IMR-90 (cell line): ENCODE data around the gene LILRA6. TPM values are rescaled to one million over a fixed set of nuclear protein-coding genes. Genes with fewer than 3 reads are reported as not detected.

ENCODE experiments used
- ATAC-seq: fragments of 200-7000 bp; cut with Tn5 transposase; 2 replicates; pipeline ENCODE4 v1.9.1; 2020; ENCODE audit warnings: low read depth, mild to moderate bottlenecking, moderate library complexity
- BruUV-seq: library from RNA; stranded (reverse); fragments of 400-500 nt; replicated peaks from 2 replicates; lab custom pipeline; 2021; lab: Mats Ljungman, UMichigan
- CTCF ChIA-PET: fragments of 300-600 bp; formaldehyde crosslinking; extraction: SDS; loops from one replicate; lab custom pipeline; 2021; ENCODE audit warnings: antibody characterized with exemption; lab: Yijun Ruan, JAX
- POLR2A ChIA-PET: fragments of 300-600 bp; sonication (Branson Sonifier 250); formaldehyde crosslinking; loops from one replicate; lab custom pipeline; 2022; ENCODE audit warnings: antibody characterized with exemption; ENCODE audit not compliant: unreplicated experiment; lab: Charles Lee
- DNase-seq: peaks from one replicate; pipeline ENCODE4 v3.0.0; 2013
- H2AFZ ChIP-seq: replicated peaks from 2 replicates; pipeline ENCODE3; 2013; ENCODE audit warnings: low read length, mild to moderate bottlenecking; ENCODE audit not compliant: poor library complexity
- H2AK5ac ChIP-seq: 2 replicates; pipeline ENCODE4 v1.6.1; 2013; ENCODE audit warnings: low read depth, low read length, inconsistent platforms
- H2AK9ac ChIP-seq: replicated peaks from 2 replicates; pipeline ENCODE3; 2013; ENCODE audit warnings: mild to moderate bottlenecking, low read depth, low read length, moderate library complexity; ENCODE audit not compliant: poor library complexity
- H2BK120ac ChIP-seq: 2 replicates; pipeline ENCODE4 v1.6.1; 2013; ENCODE audit warnings: low read depth, low read length, inconsistent platforms
- H2BK15ac ChIP-seq: 3 replicates; pipeline ENCODE4 v1.6.1; 2013; ENCODE audit warnings: low read depth, low read length, inconsistent platforms
- H2BK20ac ChIP-seq: 2 replicates; pipeline ENCODE4 v1.6.1; 2013; ENCODE audit warnings: low read depth, mild to moderate bottlenecking, inconsistent platforms, low read length, moderate library complexity
- H2BK5ac ChIP-seq: 2 replicates; pipeline ENCODE4 v1.6.1; 2013; ENCODE audit warnings: mild to moderate bottlenecking, low read depth, low read length, inconsistent platforms; ENCODE audit not compliant: poor library complexity, severe bottlenecking
- H3K14ac ChIP-seq: replicated peaks from 2 replicates; pipeline ENCODE4 v1.6.1; 2013; ENCODE audit warnings: low read depth, low read length, inconsistent platforms
- H3K18ac ChIP-seq: 2 replicates; pipeline ENCODE4 v1.6.1; 2013; ENCODE audit warnings: low read depth, low read length, control low read depth
- H3K23ac ChIP-seq: 2 replicates; pipeline ENCODE4 v1.6.1; 2013; ENCODE audit warnings: low read depth, low read length, inconsistent platforms
- H3K27ac ChIP-seq: 2 replicates; pipeline ENCODE4 v1.5.1; 2013; ENCODE audit warnings: mild to moderate bottlenecking, control low read depth, low read length; ENCODE audit not compliant: insufficient read depth
- H3K27me3 ChIP-seq: 2 replicates; pipeline ENCODE4 v1.6.1; 2013; ENCODE audit warnings: low read length; ENCODE audit not compliant: control insufficient read depth, insufficient read depth
- H3K36me3 ChIP-seq: 2 replicates; pipeline ENCODE4 v1.6.1; 2013; ENCODE audit warnings: low read length, mixed read lengths; ENCODE audit not compliant: control insufficient read depth, insufficient read depth
- H3K4ac ChIP-seq: 2 replicates; pipeline ENCODE4 v1.6.1; 2013; ENCODE audit warnings: low read depth, low read length, inconsistent platforms
- H3K4me1 ChIP-seq: 2 replicates; pipeline ENCODE4 v1.6.1; 2013; ENCODE audit warnings: low read length, mixed read lengths; ENCODE audit not compliant: control insufficient read depth, insufficient read depth
- H3K4me2 ChIP-seq: 2 replicates; pipeline ENCODE4 v1.6.1; 2013; ENCODE audit warnings: low read depth, mild to moderate bottlenecking, control low read depth, low read length, moderate library complexity
- H3K4me3 ChIP-seq: 2 replicates; pipeline ENCODE4 v1.5.1; 2013; ENCODE audit warnings: low read depth, mild to moderate bottlenecking, control low read depth, low read length, moderate library complexity; ENCODE audit not compliant: insufficient read depth
- H3K56ac ChIP-seq: 2 replicates; pipeline ENCODE4 v1.6.1; 2013; ENCODE audit warnings: low read length, inconsistent platforms; ENCODE audit not compliant: insufficient read depth; ENCODE audit errors: extremely low read depth
- H3K79me1 ChIP-seq, 2 experiments: 2 replicates each; pipeline ENCODE4 v1.6.1; 2013; ENCODE audit warnings: low read length in 2 of 2, inconsistent platforms in 1 of 2, low read depth in 1 of 2
- H3K9ac ChIP-seq: 2 replicates; pipeline ENCODE4 v1.6.1; 2013; ENCODE audit warnings: low read depth, low read length, control low read depth
- H3K9me1 ChIP-seq: 2 replicates; pipeline ENCODE4 v1.6.1; 2013; ENCODE audit warnings: low read length, inconsistent platforms; ENCODE audit not compliant: insufficient read depth
- H3K9me3 ChIP-seq: 2 replicates; pipeline ENCODE4 v1.6.1; 2013; ENCODE audit warnings: low read length; ENCODE audit not compliant: control insufficient read depth, insufficient read depth
- H4K20me1 ChIP-seq: 2 replicates; pipeline ENCODE4 v1.6.1; 2013; ENCODE audit warnings: low read length, inconsistent platforms; ENCODE audit not compliant: insufficient read depth
- H4K5ac ChIP-seq: 2 replicates; pipeline ENCODE4 v1.6.1; 2013; ENCODE audit warnings: mild to moderate bottlenecking, low read depth, low read length, control low read depth
- H4K8ac ChIP-seq, 2 experiments: 2 replicates each; pipeline ENCODE4 v1.6.1; 2013; ENCODE audit warnings: low read depth in 2 of 2, low read length in 2 of 2, control low read depth in 1 of 2, inconsistent platforms in 1 of 2
- H4K91ac ChIP-seq: 2 replicates; pipeline ENCODE4 v1.6.1; 2013; ENCODE audit warnings: low read depth, low read length, inconsistent platforms; ENCODE audit not compliant: insufficient read depth
- BHLHE40 ChIP-seq: fragments of 150-350 bp; IDR thresholded peaks from 2 replicates; pipeline ENCODE4 v1.6.1; 2016; ENCODE audit warnings: mild to moderate bottlenecking, low read depth, low read length
- CHD1 ChIP-seq: IDR thresholded peaks from 2 replicates; pipeline ENCODE4 v1.6.1; 2012; ENCODE audit warnings: low read depth, low read length, improper control_type of control experiment
- FOS ChIP-seq: fragments of 150-350 bp; IDR thresholded peaks from 2 replicates; pipeline ENCODE4 v1.6.1; 2016; ENCODE audit warnings: low read depth, low read length
- MAFK ChIP-seq: IDR thresholded peaks from 2 replicates; pipeline ENCODE4 v1.6.1; 2012; ENCODE audit warnings: low read depth, low read length, improper control_type of control experiment
- MAZ ChIP-seq: IDR thresholded peaks from 2 replicates; pipeline ENCODE4 v1.6.1; 2012; ENCODE audit warnings: low read depth, mild to moderate bottlenecking, low read length, improper control_type of control experiment, moderate library complexity, borderline replicate concordance
- MXI1 ChIP-seq: IDR thresholded peaks from 2 replicates; pipeline ENCODE4 v1.6.1; 2012; ENCODE audit warnings: low read depth, mild to moderate bottlenecking, low read length, moderate library complexity, borderline replicate concordance
- NFE2L2 ChIP-seq: fragments of 150-350 bp; IDR thresholded peaks from 2 replicates; pipeline ENCODE4 v1.6.1; 2016; ENCODE audit warnings: low read depth, mild to moderate bottlenecking, low read length
- POLR2A ChIP-seq: IDR thresholded peaks from 2 replicates; pipeline ENCODE4 v1.6.1; 2012; ENCODE audit warnings: mild to moderate bottlenecking, low read depth, low read length
- RAD21 ChIP-seq: IDR thresholded peaks from 2 replicates; pipeline ENCODE4 v1.6.1; 2012; ENCODE audit warnings: low read length, improper control_type of control experiment
- RCOR1 ChIP-seq: IDR thresholded peaks from 2 replicates; pipeline ENCODE4 v1.6.1; 2012; ENCODE audit warnings: mild to moderate bottlenecking, low read length, improper control_type of control experiment; ENCODE audit not compliant: insufficient replicate concordance
- SMC3 ChIP-seq: fragments of 150-350 bp; IDR thresholded peaks from 2 replicates; pipeline ENCODE4 v1.6.1; 2016; ENCODE audit warnings: low read depth, mild to moderate bottlenecking, antibody characterized with exemption, low read length, moderate library complexity
- WGBS, 2 experiments: methylation state at CpG; one replicate each; pipeline versions ENCODE4 v1.1.5 to v1.1.7; 2013; ENCODE audit warnings: missing lambda C conversion rate in 2 of 2; ENCODE audit not compliant: insufficient read length in 1 of 2; ENCODE audit errors: extremely low coverage in 2 of 2; 5-methylcytosine and 5-hydroxymethylcytosine counted together
- dilution Hi-C: fragments of 300-500 bp; cut with HindIII; formaldehyde crosslinking; loops from one replicate; pipeline ENCODE4 v1.14.3; 2018; ENCODE audit warnings: low sequenced_read_pairs; ENCODE audit not compliant: unreplicated experiment
- in situ Hi-C: fragments of 300-500 bp; cut with MboI; formaldehyde crosslinking; loops from 3 replicates; pipeline ENCODE4 v1.14.3; 2019; ENCODE audit warnings: low sequenced_read_pairs, inconsistent platforms, mixed read lengths
- intact Hi-C: fragments of 100-400 bp; cut with micrococcal nuclease; formaldehyde crosslinking; loops from 2 replicates; pipeline ENCODE4 v1.10.0; 2022
- polyA plus RNA-seq, 3 experiments: library from polyadenylated mRNA; depleted of rRNA; stranded (reverse); fragments of >200 nt; gene quantifications; 2 replicates each; pipeline ENCODE4 v1.2.3, GENCODE V29; 2012; ENCODE audit warnings: low replicate concordance in 1 of 3
- total RNA-seq: library from RNA; depleted of rRNA; stranded (reverse); fragments of >200 nt; gene quantifications from 2 replicates; pipeline ENCODE4 v1.2.3, GENCODE V29; 2012
- TF ChIP-seq, protein P1 (sequence below): conservative IDR thresholded peaks from 2 replicates; pipeline ENCODE4 v1.5.1; 2012; ENCODE audit warnings: mild to moderate bottlenecking, low read depth, low read length, improper control_type of control experiment
- TF ChIP-seq, protein P2 (sequence below): fragments of 150-350 bp; IDR thresholded peaks from 2 replicates; pipeline ENCODE4 v1.6.1; 2017; ENCODE audit warnings: mild to moderate bottlenecking, antibody characterized with exemption, low read length, low read depth
- TF ChIP-seq, protein P3 (sequence below): fragments of 150-350 bp; IDR thresholded peaks from 2 replicates; pipeline ENCODE4 v1.6.1; 2016; ENCODE audit warnings: low read depth, mild to moderate bottlenecking, low read length, moderate library complexity, borderline replicate concordance

Gene LILRA6
- total and polyA plus RNA-seq, 2 of the 4 experiments (the other 2 are of a cell fraction), result not detected

DNA sequence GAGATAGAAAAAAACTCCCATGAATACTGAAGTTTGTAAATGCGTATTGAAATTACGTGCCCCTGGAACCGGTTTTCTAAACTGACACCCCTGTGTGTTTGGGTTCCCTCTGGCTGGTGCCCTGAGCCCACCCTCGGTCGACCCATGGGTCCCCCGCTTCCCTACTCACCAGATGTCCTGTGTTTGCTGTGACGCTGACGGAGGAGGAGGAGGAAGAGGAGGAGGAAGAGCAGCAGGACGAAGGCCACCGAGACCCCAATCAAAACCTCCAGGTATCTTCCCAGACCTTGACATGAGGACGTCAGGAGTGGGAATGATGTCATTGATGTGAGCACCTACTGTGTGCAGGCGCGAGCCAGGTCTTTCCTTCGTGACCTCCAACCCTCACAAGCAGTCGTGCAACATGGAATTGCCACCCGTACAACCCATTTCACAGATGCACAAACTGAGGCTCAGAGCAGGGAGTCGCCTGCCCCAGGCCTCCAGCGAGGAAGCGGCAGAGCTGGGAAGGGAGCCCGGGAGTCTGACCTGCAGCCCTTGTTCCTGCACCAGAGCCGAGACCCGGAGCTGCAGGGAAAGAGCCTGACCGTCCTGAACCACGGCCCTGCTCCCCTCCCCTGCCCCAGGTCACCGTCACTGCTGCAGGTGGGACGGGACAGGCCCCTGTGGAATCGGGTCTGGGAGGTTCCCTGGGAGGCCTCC, 23.5 kb downstream of the LILRA6 start:
- Histone ChIP-seq H4K5ac (no peak overlapping the region), H4K91ac (no peak overlapping the region), H2AK9ac (no peak overlapping the region), H2BK120ac (no peak overlapping the region), H3K14ac (no peak overlapping the region), H3K4ac (no peak overlapping the region), H2BK15ac (no peak overlapping the region), H3K4me1 (no peaks in the 10 kb centered on the region), H3K4me2 (no peak overlapping the region), H2BK5ac (no peak overlapping the region), H2AK5ac (no peak overlapping the region), H3K27me3 (peaks cover 9% of the 10 kb centered on the region; the same call in 1 of the 2 replicates), H3K36me3 (no peaks in the 10 kb centered on the region), H2AFZ (no peak overlapping the region), H3K27ac (no peak overlapping the region), H4K20me1 (no peaks in the 10 kb centered on the region), H3K9me3 (no peaks in the 10 kb centered on the region), H3K4me3 (no peak overlapping the region), H3K9ac (no peak overlapping the region), H3K56ac (no peak overlapping the region), H3K23ac (no peak overlapping the region), H3K9me1 (no peaks in the 10 kb centered on the region), H2BK20ac (no peak overlapping the region), H4K8ac (no peak overlapping the region), H3K79me1 (no peaks in the 10 kb centered on the region), H3K18ac (no peak overlapping the region)
- POLR2A ChIA-PET, result no interaction called here
- CTCF ChIA-PET, result no interaction called here
- dilution Hi-C loops (no loop called here), in situ Hi-C loops (no loop called here), intact Hi-C loops (no loop called here)
- TF ChIP-seq MXI1, result no peak
- TF ChIP-seq POLR2A, result no peak
- no peak for TF ChIP-seq NFE2L2
- no peak for TF ChIP-seq MAZ
- TF ChIP-seq, protein P1, sequence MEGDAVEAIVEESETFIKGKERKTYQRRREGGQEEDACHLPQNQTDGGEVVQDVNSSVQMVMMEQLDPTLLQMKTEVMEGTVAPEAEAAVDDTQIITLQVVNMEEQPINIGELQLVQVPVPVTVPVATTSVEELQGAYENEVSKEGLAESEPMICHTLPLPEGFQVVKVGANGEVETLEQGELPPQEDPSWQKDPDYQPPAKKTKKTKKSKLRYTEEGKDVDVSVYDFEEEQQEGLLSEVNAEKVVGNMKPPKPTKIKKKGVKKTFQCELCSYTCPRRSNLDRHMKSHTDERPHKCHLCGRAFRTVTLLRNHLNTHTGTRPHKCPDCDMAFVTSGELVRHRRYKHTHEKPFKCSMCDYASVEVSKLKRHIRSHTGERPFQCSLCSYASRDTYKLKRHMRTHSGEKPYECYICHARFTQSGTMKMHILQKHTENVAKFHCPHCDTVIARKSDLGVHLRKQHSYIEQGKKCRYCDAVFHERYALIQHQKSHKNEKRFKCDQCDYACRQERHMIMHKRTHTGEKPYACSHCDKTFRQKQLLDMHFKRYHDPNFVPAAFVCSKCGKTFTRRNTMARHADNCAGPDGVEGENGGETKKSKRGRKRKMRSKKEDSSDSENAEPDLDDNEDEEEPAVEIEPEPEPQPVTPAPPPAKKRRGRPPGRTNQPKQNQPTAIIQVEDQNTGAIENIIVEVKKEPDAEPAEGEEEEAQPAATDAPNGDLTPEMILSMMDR, result no peak
- no peak for TF ChIP-seq FOS
- TF ChIP-seq MAFK, result no peak
- TF ChIP-seq, protein P2, sequence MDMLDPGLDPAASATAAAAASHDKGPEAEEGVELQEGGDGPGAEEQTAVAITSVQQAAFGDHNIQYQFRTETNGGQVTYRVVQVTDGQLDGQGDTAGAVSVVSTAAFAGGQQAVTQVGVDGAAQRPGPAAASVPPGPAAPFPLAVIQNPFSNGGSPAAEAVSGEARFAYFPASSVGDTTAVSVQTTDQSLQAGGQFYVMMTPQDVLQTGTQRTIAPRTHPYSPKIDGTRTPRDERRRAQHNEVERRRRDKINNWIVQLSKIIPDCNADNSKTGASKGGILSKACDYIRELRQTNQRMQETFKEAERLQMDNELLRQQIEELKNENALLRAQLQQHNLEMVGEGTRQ, result no peak
- TF ChIP-seq RAD21, result no peak
- TF ChIP-seq BHLHE40, result no peak
- no peak for TF ChIP-seq SMC3
- no peak for TF ChIP-seq CHD1
- TF ChIP-seq RCOR1, result no peak
- TF ChIP-seq, protein P3, sequence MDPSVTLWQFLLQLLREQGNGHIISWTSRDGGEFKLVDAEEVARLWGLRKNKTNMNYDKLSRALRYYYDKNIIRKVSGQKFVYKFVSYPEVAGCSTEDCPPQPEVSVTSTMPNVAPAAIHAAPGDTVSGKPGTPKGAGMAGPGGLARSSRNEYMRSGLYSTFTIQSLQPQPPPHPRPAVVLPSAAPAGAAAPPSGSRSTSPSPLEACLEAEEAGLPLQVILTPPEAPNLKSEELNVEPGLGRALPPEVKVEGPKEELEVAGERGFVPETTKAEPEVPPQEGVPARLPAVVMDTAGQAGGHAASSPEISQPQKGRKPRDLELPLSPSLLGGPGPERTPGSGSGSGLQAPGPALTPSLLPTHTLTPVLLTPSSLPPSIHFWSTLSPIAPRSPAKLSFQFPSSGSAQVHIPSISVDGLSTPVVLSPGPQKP, result no peak
- ATAC-seq (no peak), DNase-seq (no peak)
- WGBS, 2 experiments, result 94% methylated on average over 6 of the region's 27 CpGs; no CpG with 5 or more reads in 1 of the 2 experiments
- no TSS peak for BruUV-seq
